ENCODE measurements around the gene SLFN5. TPM values are rescaled to one million over a fixed set of nuclear protein-coding genes. Genes with fewer than 3 reads are reported as not detected.

SLFN5 gene
- total RNA-seq, 6 experiments from 2014 or later: 55.2 to 64.0 (median 56.1) TPM

DNA sequence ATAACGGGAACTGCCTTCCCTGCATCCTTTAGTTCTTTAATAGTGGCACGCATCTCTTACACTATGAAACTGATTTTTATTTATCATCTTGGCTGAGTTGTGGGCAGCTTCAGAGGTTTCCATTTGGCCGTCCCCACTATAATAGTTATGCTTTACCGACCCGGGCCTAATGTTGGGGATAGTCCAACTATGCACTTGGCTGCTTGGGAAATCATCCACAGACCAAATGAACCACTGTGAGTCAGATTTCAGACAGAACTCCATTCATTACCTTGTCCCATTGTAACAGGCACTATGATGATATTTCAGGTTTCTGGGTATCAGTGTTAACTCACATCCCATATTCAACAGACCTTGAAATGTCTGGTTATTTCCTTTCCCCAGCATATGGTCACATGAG lies 6.1 kb upstream of the SLFN5 start:
- H3K36me3 Mint-ChIP-seq (ENCODE audit: low read depth): no peaks in the 10 kb centered on the region
- peaks cover 27% of the 10 kb centered on the region for H3K4me1 Mint-ChIP-seq (ENCODE audit: low read depth)
- no peak for DNase-seq
- TF ChIP-seq, protein P1, sequence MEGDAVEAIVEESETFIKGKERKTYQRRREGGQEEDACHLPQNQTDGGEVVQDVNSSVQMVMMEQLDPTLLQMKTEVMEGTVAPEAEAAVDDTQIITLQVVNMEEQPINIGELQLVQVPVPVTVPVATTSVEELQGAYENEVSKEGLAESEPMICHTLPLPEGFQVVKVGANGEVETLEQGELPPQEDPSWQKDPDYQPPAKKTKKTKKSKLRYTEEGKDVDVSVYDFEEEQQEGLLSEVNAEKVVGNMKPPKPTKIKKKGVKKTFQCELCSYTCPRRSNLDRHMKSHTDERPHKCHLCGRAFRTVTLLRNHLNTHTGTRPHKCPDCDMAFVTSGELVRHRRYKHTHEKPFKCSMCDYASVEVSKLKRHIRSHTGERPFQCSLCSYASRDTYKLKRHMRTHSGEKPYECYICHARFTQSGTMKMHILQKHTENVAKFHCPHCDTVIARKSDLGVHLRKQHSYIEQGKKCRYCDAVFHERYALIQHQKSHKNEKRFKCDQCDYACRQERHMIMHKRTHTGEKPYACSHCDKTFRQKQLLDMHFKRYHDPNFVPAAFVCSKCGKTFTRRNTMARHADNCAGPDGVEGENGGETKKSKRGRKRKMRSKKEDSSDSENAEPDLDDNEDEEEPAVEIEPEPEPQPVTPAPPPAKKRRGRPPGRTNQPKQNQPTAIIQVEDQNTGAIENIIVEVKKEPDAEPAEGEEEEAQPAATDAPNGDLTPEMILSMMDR (IDR thresholded peaks at IDR 0.05): no peak
- H3K27me3 Mint-ChIP-seq (ENCODE audit: insufficient read depth): peaks cover 10% of the 10 kb centered on the region
- no peak overlapping the region for H3K4me3 Mint-ChIP-seq
- no peaks in the 10 kb centered on the region for H3K9me3 Mint-ChIP-seq
- no peak overlapping the region for H3K27ac Mint-ChIP-seq

DNA sequence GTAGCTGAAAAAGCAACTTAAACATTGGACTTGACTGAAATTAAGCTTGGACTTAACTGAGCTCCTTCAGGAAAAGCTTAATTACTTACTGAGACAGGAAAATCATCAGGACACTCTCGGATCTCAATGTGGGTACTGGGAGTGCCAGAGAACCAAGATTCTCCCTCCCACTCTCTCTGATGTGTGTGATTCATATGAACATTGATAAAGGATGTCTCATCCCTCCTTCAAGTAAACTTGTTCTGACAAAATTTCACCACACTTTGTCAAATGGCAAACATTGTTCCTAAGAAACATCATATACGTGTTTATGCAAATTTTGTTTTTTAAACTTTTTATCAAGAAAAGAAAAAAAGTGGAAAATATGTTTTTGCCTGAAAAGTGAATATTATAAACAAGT lies 4.1 kb upstream of the SLFN5 start:
- H3K9me3 Mint-ChIP-seq: no peaks in the 10 kb centered on the region
- H3K27me3 Mint-ChIP-seq (ENCODE audit: insufficient read depth): peaks cover 12% of the 10 kb centered on the region
- peaks cover 33% of the 10 kb centered on the region for H3K4me1 Mint-ChIP-seq (ENCODE audit: low read depth)
- no peaks in the 10 kb centered on the region for H3K36me3 Mint-ChIP-seq (ENCODE audit: low read depth)
- peak; percentile 67 for DNase-seq
- TF ChIP-seq, protein P1 (IDR thresholded peaks at IDR 0.05): no peak
- H3K27ac Mint-ChIP-seq: no peak overlapping the region
- peak overlapping the region; percentile 36; the same call in 1 of the 2 replicates for H3K4me3 Mint-ChIP-seq

DNA sequence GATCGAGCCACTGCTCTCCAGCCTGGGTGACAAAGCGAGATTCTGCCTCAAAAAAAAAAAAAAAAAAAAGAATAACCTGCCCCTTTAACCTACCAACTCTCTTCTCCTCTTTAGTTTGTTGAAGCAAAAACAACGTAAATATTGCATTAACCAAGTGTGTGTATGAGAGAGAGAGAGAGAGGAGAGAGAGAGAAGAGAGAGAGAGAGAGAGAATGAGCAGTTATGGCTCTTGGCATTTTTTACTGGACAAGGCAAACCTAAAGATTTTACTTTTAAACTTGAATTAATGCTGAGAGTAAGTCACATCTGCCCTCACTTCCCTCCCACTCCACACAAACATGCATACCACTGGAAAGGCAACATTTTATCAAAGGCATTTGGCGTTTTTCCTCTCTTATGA lies 3.0 kb upstream of the SLFN5 start:
- Mint-ChIP-seq H3K27me3 (ENCODE audit: insufficient read depth) (peaks cover 12% of the 10 kb centered on the region), H3K4me3 (no peak overlapping the region), H3K27ac (no peak overlapping the region), H3K4me1 (ENCODE audit: low read depth) (peaks cover 43% of the 10 kb centered on the region), H3K36me3 (ENCODE audit: low read depth) (no peaks in the 10 kb centered on the region), H3K9me3 (no peaks in the 10 kb centered on the region)
- TF ChIP-seq, protein P1 (IDR thresholded peaks at IDR 0.05): no peak
- DNase-seq: no peak

DNA sequence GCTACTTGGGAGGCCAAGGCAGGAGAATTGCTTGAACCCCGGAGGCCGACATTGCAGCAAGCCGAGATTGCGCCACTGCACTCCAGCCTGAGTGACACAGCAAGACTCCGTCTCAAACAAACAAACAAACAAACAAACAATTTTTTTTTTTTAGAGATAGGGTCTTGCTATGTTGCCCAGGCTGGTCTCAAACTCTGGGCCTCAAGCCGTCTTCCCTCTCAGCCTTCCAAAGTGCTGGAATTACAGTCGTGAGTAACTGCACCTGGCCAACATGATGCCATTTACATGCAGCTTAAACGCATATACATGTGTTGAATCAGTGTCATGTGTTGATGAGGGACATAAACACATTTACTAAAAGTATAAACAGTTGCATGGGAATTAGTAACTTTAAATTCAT lies 2.0 kb upstream of the SLFN5 start:
- TF ChIP-seq, protein P1 (IDR thresholded peaks at IDR 0.05): no peak
- Mint-ChIP-seq H3K27me3 (ENCODE audit: insufficient read depth) (peaks cover 8% of the 10 kb centered on the region), H3K4me1 (ENCODE audit: low read depth) (peaks cover 53% of the 10 kb centered on the region), H3K36me3 (ENCODE audit: low read depth) (no peaks in the 10 kb centered on the region), H3K27ac (no peak overlapping the region), H3K9me3 (no peaks in the 10 kb centered on the region), H3K4me3 (peak overlapping the region; percentile 98)
- DNase-seq: no peak

DNA sequence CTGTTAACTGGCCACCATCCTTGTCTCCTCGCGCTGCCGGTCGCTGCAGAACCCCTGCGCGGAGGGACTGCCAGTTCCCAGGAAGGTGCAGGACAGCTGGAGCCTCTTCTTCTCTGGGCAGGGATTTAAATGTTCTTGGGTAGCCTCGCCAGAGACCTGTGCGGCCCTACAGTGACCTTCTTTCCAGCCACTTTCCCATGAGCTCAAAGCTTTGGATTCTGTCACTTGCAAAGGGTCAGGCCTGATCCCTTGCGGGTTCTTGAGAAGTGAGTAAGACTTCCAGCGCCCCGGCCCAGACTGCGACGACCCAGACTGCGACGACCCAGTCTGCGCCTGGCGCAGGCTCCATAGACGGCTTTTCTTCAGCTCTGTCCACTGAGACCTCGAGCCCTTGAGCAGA lies 1.4 kb upstream of the SLFN5 start:
- Mint-ChIP-seq H3K27me3 (ENCODE audit: insufficient read depth) (peaks cover 8% of the 10 kb centered on the region), H3K4me1 (ENCODE audit: low read depth) (peaks cover 57% of the 10 kb centered on the region), H3K27ac (peak overlapping the region; percentile 99; the same call in 1 of the 2 replicates), H3K36me3 (ENCODE audit: low read depth) (no peaks in the 10 kb centered on the region), H3K4me3 (peak overlapping the region; percentile 98), H3K9me3 (no peaks in the 10 kb centered on the region)
- no peak for DNase-seq
- TF ChIP-seq, protein P1 (IDR thresholded peaks at IDR 0.05): no peak

Measured in HFFc6 (cell line).